Kidney (tissue), 14 donors: ENCODE results near the gene MS4A7. TPM values are rescaled to one million over a fixed set of nuclear protein-coding genes. Genes with fewer than 3 reads are reported as not detected.
A peak's percentile ranks its signal among the peaks of the same experiment; 100 is the strongest.
"Not testable (repeated sequence)": the region's sequence is repeated elsewhere in the genome, so short reads cannot be mapped to it uniquely, and the experiment has no call there.

Experiments
- DNase-seq, 5 donors: peaks; one replicate each; pipeline ENCODE4 v3.0.0-alpha.2; 2013 to 2020
- FAIRE-seq: peaks from 2 replicates; lab custom pipeline; 2012; peaks lifted over from hg19 to GRCh38; lab: Jason Lieb, UNC
- H3K27ac ChIP-seq, 2 donors: one replicate each; pipeline ENCODE4 v1.7.0; 2013; ENCODE audit warnings: low read depth in 2 of 2, low read length in 2 of 2, inconsistent platforms in 1 of 2
- H3K27me3 ChIP-seq: one replicate; pipeline ENCODE4 v1.7.1; 2013; ENCODE audit warnings: low read length, inconsistent platforms; ENCODE audit not compliant: control insufficient read depth, insufficient read depth
- H3K36me3 ChIP-seq, 3 donors: one replicate each; pipeline versions ENCODE4 v1.7.0 to v1.7.1; 2013; ENCODE audit warnings: low read length in 3 of 3, control low read depth in 1 of 3, inconsistent platforms in 1 of 3; ENCODE audit not compliant: insufficient read depth in 3 of 3, control insufficient read depth in 2 of 3
- H3K4me1 ChIP-seq, 3 donors: one replicate each; pipeline versions ENCODE4 v1.7.0 to v1.7.1; 2013; ENCODE audit warnings: low read length in 3 of 3, inconsistent platforms in 1 of 3, low read depth in 1 of 3; ENCODE audit not compliant: control insufficient read depth in 2 of 3, insufficient read depth in 2 of 3
- H3K4me3 ChIP-seq, 3 donors: one replicate each; pipeline versions ENCODE4 v1.7.0 to v1.8.1; 2013; ENCODE audit warnings: low read length in 3 of 3, control low read depth in 1 of 3, inconsistent platforms in 1 of 3
- H3K9ac ChIP-seq, 3 donors: one replicate each; pipeline versions ENCODE4 v1.7.0 to v1.7.1; 2013; ENCODE audit warnings: low read length in 3 of 3, control low read depth in 1 of 3, inconsistent platforms in 1 of 3
- H3K9me3 ChIP-seq, 3 donors: one replicate each; pipeline versions ENCODE4 v1.7.0 to v1.7.1; 2013; ENCODE audit warnings: low read length in 3 of 3, control low read depth in 1 of 3, inconsistent platforms in 1 of 3; ENCODE audit not compliant: control insufficient read depth in 2 of 3, insufficient read depth in 1 of 3
- intact Hi-C: fragments of 100-400 bp; cut with DNase I; formaldehyde crosslinking; loops from one replicate; pipeline ENCODE4 v1.11.1; 2022
- polyA plus RNA-seq: library from polyadenylated mRNA; stranded (reverse); fragments of 350-450 nt; fragmentation: Illumina TruSeq; extraction: RNeasy Lipid Tissue Mini Kit (QIAGEN cat#74804); gene quantifications from one replicate; pipeline ENCODE4 v1.2.3, GENCODE V29; 2014; ENCODE audit warnings: low read depth, low replicate concordance; ENCODE audit not compliant: insufficient read depth
- total RNA-seq: library from RNA; stranded (reverse); fragmentation: NEBNext Ultra II Directional; extraction: Animal tissue kit (Norgen Biotek cat#: 25700); gene quantifications from one replicate; pipeline ENCODE4 v1.2.1, GENCODE V29; 2021
- TF ChIP-seq, protein P1 (sequence below): IDR thresholded peaks from 3 replicates; pipeline ENCODE4 v1.5.1; 2012; ENCODE audit warnings: mild to moderate bottlenecking, moderate library complexity, borderline replicate concordance; ENCODE audit not compliant: insufficient read depth; ENCODE audit errors: extremely low read depth
- donor health status: control.
- donor health status: control.
- donor health status: control.
- donor health status: control.
- donor health status: control.
- donor health status: DM: yes; HTN: yes; CAD: no.
- donor health status: Normal renal cell carcinoma (clear cell type).

MS4A7 gene
- total and polyA plus RNA-seq, 2 donors from 2014 or later = 7.0 to 47.6 TPM

GRCh38 chr11:60360621-60361020 lies 17.7 kb upstream of the MS4A7 start:
- Histone ChIP-seq H3K9ac (no peak overlapping the region), H3K4me3 (no peak overlapping the region), H3K36me3 (no peaks in the 10 kb centered on the region), H3K4me1 (no peaks in the 10 kb centered on the region), H3K9me3 (peaks cover 0 to 17% (median 0%) of the 10 kb centered on the region in 3 donors), H3K27ac (no peak overlapping the region), H3K27me3 (no peaks in the 10 kb centered on the region)
- TF ChIP-seq, protein P1, sequence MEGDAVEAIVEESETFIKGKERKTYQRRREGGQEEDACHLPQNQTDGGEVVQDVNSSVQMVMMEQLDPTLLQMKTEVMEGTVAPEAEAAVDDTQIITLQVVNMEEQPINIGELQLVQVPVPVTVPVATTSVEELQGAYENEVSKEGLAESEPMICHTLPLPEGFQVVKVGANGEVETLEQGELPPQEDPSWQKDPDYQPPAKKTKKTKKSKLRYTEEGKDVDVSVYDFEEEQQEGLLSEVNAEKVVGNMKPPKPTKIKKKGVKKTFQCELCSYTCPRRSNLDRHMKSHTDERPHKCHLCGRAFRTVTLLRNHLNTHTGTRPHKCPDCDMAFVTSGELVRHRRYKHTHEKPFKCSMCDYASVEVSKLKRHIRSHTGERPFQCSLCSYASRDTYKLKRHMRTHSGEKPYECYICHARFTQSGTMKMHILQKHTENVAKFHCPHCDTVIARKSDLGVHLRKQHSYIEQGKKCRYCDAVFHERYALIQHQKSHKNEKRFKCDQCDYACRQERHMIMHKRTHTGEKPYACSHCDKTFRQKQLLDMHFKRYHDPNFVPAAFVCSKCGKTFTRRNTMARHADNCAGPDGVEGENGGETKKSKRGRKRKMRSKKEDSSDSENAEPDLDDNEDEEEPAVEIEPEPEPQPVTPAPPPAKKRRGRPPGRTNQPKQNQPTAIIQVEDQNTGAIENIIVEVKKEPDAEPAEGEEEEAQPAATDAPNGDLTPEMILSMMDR = no peak
- FAIRE-seq (no peak), DNase-seq (no peak)
- intact Hi-C loops = no loop called here

DNA sequence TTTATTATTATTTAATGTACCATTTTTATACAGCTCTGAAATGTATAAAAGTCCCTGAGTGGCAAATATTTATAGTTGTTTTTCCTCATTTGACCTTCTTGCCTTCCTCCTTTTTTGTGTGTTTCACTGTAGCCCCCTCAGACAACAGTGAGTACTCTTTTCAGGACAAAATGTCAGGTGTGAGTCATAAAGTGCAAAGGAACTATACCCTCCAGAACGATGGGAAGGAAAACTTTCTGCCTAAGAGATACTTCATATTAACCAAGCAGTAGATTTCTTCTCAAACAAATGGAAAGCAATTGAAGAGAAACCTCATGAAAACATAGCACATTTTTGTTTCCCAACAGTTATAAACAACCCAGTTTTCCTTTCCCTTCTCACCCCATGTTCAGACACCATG lies 16.1 kb upstream of the MS4A7 start:
- no peak overlapping the region for H3K27ac ChIP-seq
- FAIRE-seq = no peak
- TF ChIP-seq, protein P1 = no peak
- no peak overlapping the region for H3K4me3 ChIP-seq
- DNase-seq = no peak
- no peaks in the 10 kb centered on the region for H3K36me3 ChIP-seq
- no peaks in the 10 kb centered on the region for H3K4me1 ChIP-seq
- H3K9me3 ChIP-seq = peaks cover 0 to 17% (median 0%) of the 10 kb centered on the region in 3 donors
- no peak overlapping the region for H3K9ac ChIP-seq
- no peaks in the 10 kb centered on the region for H3K27me3 ChIP-seq
- intact Hi-C loops = no loop called here

GRCh38 chr11:60363542-60364470 lies 14.5 kb upstream of the MS4A7 start:
- intact Hi-C loops = no loop called here
- no peak overlapping the region for H3K4me3 ChIP-seq
- H3K4me1 ChIP-seq = no peaks in the 10 kb centered on the region
- no peak overlapping the region for H3K9ac ChIP-seq
- H3K9me3 ChIP-seq = peaks cover 0 to 17% (median 0%) of the 10 kb centered on the region in 3 donors
- TF ChIP-seq, protein P1 = peak; percentile 86
- no peak overlapping the region for H3K27ac ChIP-seq
- no peaks in the 10 kb centered on the region for H3K36me3 ChIP-seq
- FAIRE-seq = peak; percentile 74
- H3K27me3 ChIP-seq = no peaks in the 10 kb centered on the region
- DNase-seq = peak in 4 of 5 donors; percentile 56 to 87 (median 74)

DNA sequence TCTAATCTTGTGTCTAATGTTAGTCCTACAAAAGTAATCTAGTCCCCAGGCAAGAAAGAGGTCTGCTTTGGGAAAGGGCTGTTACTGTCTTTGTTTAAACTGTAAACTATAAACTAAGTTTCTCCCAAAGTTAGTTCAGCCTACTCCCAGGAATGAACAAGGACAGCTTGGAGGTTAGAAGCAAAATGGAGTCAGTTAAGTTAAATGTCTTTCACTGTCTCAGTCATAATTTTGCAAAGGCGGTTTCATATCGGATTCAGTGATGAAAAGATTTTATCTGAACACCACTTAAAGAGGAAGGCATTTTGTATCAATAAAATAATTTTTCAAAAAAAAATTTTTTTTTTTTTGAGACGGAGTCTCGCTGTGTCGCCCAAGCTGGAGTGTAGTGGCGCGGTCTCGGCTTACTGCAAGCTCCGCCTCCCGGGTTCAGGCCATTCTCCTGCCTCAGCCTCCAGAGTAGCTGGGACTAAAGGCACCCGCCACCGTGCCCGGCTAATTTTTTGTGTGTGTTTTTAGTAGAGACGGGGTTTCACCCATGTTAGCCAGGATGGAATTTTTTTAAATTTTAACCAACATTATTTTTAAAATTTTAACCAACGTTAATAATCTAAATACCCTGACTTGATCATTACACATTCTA lies 11.9 kb upstream of the MS4A7 start:
- intact Hi-C loops, FAIRE-seq, H3K27me3 ChIP-seq, H3K27ac ChIP-seq, H3K36me3 ChIP-seq, H3K4me1 ChIP-seq, H3K4me3 ChIP-seq, DNase-seq, H3K9ac ChIP-seq, H3K9me3 ChIP-seq: not testable (repeated sequence)
